SK-N-SH treated with all-trans-retinoic acid at 6 μM for 48 hours (cell line): Measurements from ENCODE around the gene CDCA5.

Source experiments
- ARNTL ChIP-seq: fragments of 450-650 bp; formaldehyde crosslinking; IDR thresholded peaks from 2 replicates; pipeline ENCODE4 v1.5.0; 2020; ENCODE audit warnings: low read depth, mild to moderate bottlenecking, moderate library complexity, borderline replicate concordance
- ESRRG ChIP-seq: fragments of 250-450 bp; sonication (Bioruptor Pico); IDR thresholded peaks from 2 replicates; pipeline ENCODE4 v1.6.1; 2021; ENCODE audit warnings: mild to moderate bottlenecking
- OSR1 ChIP-seq: fragments of 250-450 bp; sonication (Bioruptor Pico); IDR thresholded peaks from 2 replicates; pipeline ENCODE4 v1.8.0; 2022; ENCODE audit warnings: moderate library complexity, mild to moderate bottlenecking, inconsistent platforms
- TOX ChIP-seq: fragments of 250-450 bp; sonication (Bioruptor Pico); IDR thresholded peaks from 2 replicates; pipeline ENCODE4 v1.8.0; 2021; ENCODE audit warnings: mild to moderate bottlenecking, moderate library complexity, borderline replicate concordance
- ZFP30 ChIP-seq: fragments of 450-650 bp; formaldehyde crosslinking; IDR thresholded peaks from 2 replicates; pipeline ENCODE4 v1.5.0; 2022; ENCODE audit warnings: mild to moderate bottlenecking, moderate library complexity
- ZNF565 ChIP-seq: fragments of 450-650 bp; formaldehyde crosslinking; conservative IDR thresholded peaks from 2 replicates; pipeline ENCODE4 v1.5.0; 2020; ENCODE audit warnings: low read depth, mild to moderate bottlenecking, moderate library complexity
- TF ChIP-seq, protein P1 (sequence below): fragments of 250-450 bp; sonication (Bioruptor Pico); IDR thresholded peaks from 2 replicates; pipeline ENCODE4 v1.8.0; 2020; ENCODE audit warnings: mild to moderate bottlenecking, moderate library complexity, borderline replicate concordance
- TF ChIP-seq, protein P2 (sequence below): fragments of 250-450 bp; sonication (Bioruptor Pico); IDR thresholded peaks from 2 replicates; pipeline ENCODE4 v1.5.0; 2020; ENCODE audit warnings: mild to moderate bottlenecking, moderate library complexity

DNA sequence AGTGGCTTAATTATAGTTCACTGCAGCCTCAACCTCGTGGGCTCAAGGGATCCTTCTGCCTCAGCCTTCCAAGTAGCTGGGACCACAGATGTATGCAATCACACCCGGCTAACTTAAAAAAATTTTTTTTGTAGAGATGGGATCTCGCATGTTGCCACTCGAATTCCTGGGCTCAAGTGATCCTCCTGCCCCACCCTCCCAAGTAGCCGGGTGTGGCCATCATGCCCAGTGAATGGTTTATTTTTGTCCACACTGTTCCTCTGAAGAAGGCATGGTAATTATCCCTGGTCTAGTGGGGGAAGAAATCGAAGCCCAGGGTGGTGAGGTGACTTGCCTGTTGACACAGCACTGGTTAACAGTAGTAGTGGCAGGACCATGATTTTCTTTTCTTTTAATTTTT, 40.9 kb downstream of the CDCA5 start:
- TF ChIP-seq ZNF565 (CRISPR knock-in tag) (no peak), ESRRG (no peak), ARNTL (CRISPR knock-in tag) (no peak), TOX (CRISPR knock-in tag) (no peak), OSR1 (no peak), ZFP30 (CRISPR knock-in tag) (no peak)
- TF ChIP-seq, protein P1, sequence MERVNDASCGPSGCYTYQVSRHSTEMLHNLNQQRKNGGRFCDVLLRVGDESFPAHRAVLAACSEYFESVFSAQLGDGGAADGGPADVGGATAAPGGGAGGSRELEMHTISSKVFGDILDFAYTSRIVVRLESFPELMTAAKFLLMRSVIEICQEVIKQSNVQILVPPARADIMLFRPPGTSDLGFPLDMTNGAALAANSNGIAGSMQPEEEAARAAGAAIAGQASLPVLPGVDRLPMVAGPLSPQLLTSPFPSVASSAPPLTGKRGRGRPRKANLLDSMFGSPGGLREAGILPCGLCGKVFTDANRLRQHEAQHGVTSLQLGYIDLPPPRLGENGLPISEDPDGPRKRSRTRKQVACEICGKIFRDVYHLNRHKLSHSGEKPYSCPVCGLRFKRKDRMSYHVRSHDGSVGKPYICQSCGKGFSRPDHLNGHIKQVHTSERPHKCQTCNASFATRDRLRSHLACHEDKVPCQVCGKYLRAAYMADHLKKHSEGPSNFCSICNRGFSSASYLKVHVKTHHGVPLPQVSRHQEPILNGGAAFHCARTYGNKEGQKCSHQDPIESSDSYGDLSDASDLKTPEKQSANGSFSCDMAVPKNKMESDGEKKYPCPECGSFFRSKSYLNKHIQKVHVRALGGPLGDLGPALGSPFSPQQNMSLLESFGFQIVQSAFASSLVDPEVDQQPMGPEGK (CRISPR knock-in tag) = no peak
- TF ChIP-seq, protein P2, sequence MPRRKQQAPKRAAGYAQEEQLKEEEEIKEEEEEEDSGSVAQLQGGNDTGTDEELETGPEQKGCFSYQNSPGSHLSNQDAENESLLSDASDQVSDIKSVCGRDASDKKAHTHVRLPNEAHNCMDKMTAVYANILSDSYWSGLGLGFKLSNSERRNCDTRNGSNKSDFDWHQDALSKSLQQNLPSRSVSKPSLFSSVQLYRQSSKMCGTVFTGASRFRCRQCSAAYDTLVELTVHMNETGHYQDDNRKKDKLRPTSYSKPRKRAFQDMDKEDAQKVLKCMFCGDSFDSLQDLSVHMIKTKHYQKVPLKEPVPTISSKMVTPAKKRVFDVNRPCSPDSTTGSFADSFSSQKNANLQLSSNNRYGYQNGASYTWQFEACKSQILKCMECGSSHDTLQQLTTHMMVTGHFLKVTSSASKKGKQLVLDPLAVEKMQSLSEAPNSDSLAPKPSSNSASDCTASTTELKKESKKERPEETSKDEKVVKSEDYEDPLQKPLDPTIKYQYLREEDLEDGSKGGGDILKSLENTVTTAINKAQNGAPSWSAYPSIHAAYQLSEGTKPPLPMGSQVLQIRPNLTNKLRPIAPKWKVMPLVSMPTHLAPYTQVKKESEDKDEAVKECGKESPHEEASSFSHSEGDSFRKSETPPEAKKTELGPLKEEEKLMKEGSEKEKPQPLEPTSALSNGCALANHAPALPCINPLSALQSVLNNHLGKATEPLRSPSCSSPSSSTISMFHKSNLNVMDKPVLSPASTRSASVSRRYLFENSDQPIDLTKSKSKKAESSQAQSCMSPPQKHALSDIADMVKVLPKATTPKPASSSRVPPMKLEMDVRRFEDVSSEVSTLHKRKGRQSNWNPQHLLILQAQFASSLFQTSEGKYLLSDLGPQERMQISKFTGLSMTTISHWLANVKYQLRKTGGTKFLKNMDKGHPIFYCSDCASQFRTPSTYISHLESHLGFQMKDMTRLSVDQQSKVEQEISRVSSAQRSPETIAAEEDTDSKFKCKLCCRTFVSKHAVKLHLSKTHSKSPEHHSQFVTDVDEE (CRISPR knock-in tag) = no peak
